ENCODE measurements around the gene TMEM245.
"Not testable (repeated sequence)": the region's sequence is repeated elsewhere in the genome, so short reads cannot be mapped to it uniquely, and the experiment has no call there.

The TMEM245 gene

DNA sequence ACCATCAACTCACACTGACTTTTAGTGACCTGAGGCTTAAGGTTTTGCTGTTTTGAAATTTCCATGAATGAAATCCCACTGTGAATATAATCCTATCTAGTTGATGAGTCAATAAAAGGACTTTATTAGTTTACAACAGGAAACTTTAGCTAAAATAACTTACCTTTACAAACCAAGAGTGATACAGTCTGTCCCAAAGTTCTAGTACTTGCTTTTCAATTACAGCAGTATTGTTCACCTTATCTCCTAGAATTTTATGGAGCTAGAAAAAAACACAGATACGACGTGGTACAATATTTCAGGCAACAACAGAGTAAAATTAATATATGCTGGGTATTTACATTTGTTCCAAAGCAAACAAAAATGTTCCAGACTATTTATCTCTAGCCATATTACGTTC, 59.6 kb downstream of the TMEM245 start:
- no peak for DNase-seq

- DNase-seq, result not testable (repeated sequence)
These were observed 66.6 kb downstream of the TMEM245 start for GRCh38 chr9:109053121-109053520.

GRCh38 chr9:109052416-109052815, 67.3 kb downstream of the TMEM245 start:
- DNase-seq, result no peak

DNA sequence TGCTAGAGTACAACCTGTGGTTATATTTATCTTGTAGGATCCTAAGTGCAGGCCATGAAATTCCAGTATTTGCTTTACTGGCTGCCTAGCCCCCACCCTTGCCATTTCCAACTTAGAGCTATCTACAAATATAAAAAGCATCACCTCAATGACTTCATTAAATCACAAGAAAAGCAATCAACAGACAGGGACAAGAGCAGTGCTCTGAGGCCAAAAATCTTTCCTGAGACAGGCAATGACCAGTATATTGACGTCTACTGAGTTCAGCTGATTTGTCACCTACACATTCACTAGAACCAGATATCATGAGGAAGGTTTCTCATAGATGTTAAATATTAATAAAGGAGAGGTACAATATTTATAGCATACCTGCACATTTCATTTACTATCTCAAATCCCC, 68.0 kb downstream of the TMEM245 start:
- DNase-seq, result no peak

DNA sequence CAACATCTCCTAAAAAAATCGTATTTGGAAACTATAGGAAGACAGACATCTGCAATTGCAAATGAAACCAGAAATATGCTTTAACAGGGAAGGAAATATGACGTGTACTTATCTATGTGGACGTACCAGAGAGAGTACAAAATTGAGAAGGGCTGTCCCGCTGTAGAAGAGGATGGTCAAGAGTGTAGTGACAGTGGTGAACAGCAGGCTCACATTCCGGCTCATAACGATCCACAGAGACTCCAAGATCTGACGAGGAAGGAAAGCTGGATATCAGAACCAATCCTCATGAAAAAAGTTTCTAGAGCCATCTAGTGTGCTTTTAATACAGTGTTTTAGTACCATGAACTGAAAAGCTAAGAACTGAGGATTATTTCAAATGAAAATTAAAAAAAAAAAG, 69.3 kb downstream of the TMEM245 start:
- no peak for DNase-seq

DNA sequence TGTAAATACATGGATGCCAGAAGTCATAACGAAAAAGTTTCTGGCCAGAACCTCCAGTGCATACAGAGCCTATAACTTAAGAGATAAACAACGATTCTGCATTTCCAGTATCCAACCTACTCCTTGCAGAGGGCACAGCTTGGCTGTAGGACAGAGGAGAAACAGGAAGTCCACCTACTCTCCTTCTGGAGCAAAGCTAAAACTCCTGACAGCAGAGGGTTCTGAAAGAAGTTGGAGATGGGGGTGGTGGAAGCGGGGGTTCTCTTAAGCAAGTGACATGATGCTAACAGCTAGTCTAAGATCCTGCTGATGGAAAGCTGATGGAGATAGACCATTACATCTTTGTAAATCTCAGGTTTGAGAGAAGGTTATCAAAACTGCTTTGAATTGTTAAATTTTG, 70.9 kb downstream of the TMEM245 start:
- no peak for DNase-seq

DNA sequence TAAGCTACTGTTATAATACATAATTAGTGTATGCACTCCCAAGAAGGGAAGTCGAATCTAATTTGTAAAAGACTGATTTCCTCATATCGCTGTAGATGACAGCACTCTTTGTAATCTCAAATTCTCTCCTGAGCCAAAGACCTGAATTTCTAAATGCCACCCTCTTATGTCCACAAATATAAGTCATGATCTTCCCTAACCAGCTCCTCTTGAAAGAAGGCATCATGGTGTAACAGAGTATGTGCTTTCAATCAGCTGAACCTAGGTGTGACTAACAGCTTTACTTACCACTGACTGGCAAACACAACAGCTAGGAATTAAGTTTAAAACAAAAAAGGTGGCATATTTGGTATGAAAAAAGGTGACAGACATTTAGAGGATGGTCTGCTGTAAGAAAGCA, 72.5 kb downstream of the TMEM245 start:
- no peak for DNase-seq

GRCh38 chr9:109046346-109046745, 73.4 kb downstream of the TMEM245 start:
- no peak for DNase-seq

- no peak for DNase-seq
These were observed 76.2 kb downstream of the TMEM245 start for GRCh38 chr9:109043578-109043977.

DNA sequence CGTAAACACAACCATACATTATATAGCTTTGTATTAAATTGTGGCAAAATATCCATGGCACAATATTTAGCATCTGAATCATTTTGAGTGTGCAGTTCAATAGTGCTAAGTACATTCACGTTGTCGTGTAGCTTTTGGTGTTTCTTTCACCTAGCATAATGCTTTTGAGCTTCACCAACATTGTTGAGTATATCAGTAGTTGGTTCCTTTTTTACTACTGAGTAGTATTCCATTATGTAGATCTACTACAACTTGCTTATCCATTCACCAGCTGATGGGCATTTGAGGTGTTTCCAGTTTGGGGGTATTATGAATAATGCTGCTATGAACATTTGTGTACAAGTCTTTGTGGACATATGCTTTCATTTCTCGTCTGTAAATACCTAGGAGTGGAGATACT, 79.2 kb downstream of the TMEM245 start:
- DNase-seq, result no peak

DNA sequence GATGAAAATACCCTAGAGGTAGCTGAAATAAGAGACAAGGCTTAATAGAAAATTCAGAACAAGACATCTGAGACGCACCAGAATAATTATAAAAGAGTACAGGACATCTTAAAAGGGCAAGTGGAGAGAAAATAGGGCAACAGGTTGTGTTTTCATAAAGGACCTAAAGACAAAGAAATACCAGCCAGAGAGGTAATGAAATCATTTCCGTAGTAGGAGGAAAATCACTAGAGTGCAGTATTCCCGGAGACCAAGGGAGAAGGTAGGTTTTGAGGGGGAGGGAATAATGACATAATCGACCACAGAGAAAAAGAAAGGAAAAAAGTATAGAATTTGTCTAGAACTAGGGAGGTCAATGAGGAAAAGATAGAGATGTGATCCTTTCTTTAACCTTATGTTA, 80.2 kb downstream of the TMEM245 start:
- DNase-seq, result no peak

- no peak for DNase-seq
These were observed 81.6 kb downstream of the TMEM245 start for GRCh38 chr9:109037946-109038715.

- no peak for DNase-seq
These were observed 82.7 kb downstream of the TMEM245 start for GRCh38 chr9:109036744-109037680.

DNA sequence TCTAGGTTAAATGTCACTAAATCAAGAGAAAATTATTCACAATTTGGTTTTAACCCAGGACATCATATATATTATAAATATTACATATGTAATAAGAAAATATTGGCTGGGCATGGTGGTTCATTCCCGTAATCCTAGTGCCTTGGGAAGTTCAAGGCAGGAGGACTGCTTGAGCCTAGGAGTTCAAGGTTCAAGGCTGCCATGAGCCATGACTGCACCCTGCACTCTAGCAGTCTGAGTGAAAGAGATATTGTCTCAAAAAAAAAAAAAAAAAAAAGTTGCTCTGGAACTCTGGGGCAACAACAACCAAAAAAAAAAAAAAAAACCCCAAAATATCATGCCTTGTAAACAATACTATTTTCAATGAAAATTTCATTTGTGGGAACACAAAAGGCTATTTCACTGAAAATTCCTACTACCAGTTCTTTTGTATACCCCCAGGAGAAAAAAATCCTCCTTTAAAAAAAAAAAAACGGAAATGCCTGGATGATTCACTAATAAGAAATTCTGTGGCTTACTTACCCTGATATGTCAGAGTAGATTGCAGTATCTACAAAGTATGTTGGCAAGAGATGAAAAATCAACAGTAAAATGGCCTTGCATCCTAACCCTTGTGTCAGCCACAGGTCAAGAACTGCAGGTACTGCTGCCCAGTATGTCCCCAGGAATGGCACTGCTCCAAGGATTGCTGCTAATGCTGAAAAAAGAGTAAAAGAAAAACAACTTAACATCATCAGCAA, 83.9 kb downstream of the TMEM245 start:
- no peak for DNase-seq

- no peak for DNase-seq
These were observed 85.6 kb downstream of the TMEM245 start for GRCh38 chr9:109033941-109034700.

DNA sequence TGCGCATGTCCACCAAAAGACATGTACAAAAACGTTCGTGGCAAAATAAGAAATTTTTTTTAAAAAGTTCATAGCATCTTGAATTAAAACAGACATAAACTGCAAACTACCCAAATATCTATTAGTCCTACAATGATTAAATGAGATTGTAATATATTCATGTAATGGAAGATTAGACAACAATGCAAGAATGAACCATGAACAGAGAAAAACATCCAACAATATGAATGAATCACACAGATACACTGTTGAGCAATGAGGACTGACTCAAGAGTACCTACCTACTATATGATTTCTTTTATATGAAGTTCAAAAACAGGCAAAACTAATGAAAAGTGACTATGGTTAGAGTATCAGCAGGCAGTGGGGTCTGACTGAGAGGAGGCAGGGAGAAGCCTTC, 88.5 kb downstream of the TMEM245 start:
- no peak for DNase-seq

GRCh38 chr9:109030426-109030825, 89.3 kb downstream of the TMEM245 start:
- no peak for DNase-seq

DNA sequence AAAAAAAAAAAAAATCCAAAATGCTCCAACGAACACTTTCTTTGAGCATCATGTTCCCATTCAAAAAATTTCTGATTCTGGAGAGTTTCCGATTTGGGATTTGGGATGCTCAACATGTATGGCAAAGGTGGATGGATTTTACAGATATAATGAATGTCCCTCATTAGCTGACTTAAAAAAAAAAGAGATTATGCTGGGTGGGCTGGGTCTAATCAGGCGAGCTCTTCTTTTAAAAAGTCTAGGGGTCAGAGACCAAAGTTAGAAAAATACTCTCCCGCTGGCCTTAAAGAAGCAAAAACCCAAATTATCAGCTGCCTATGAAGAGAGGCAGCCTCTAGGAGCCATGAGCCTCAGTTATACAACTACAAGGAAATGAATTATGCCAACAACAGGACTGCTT, 91.3 kb downstream of the TMEM245 start:
- DNase-seq, result no peak

- no peak for DNase-seq
These were observed 92.6 kb downstream of the TMEM245 start for GRCh38 chr9:109027176-109027575.

DNA sequence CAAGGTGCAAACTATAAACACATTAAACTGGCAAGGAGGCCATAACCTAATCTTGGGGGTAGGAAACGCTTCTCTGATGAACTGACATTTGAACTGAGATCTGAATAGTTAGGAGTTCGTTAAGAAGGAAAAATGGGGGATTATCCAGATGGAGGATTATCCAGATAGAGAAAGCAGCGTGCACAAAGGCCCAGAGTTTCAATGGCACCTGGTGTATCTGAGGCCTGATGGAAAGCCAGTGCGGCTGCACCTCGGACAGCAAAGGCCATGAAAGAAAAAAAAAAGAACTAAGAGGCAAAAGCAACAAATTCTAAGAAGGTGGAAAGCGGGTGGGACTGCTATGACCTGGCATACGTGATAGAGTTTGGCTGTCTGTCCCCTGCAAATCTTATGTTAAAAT, 93.4 kb downstream of the TMEM245 start:
- no peak for DNase-seq

DNA sequence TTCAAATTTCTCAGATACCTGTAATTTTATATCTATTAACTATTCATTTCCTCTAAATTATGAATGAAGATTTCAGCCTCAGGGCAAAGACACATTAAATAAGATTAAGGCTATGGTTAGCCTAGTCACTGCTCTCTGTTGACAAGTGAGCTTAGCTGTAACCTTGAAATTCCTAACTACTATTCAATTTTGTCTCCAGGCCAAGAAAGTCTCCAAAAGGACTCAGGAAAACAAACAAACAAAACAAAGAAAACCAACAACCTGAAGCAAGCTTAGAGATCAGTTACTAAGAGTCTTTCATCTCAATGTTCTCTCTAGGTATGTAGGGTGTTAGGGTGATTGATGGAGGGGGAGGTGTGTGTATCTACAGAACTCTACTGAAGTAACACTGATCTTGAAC, 96.9 kb downstream of the TMEM245 start:
- no peak for DNase-seq
